ENCODE data around the gene CYBB. TPM values are rescaled to one million over a fixed set of nuclear protein-coding genes. Genes with fewer than 3 reads are reported as not detected.

CYBB gene
- total RNA-seq, 1 donor from 2014 or later = not detected

DNA sequence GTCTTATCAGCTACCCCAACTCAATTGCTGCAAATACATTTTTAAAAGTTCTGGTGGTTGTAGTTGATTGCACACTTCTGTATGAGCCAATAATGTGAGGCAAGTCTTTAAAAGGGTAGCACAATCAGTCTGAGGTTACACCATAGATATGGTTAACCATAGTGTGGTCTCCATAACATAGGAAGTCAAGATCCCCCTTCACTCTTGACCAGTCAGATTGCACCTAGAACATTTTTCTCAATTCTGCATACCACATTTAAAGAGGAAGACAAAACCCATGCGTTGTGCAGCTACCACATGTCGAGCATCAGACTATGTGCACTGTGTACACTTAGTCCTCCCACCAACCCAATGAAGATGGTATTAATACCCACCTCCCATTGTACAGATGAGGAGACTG lies 26.5 kb upstream of the CYBB start:
- no peak overlapping the region for H3K4me3 ChIP-seq (ENCODE audit: low read depth, low read length)
- DNase-seq (ENCODE audit: low read depth) = no peak
- TF ChIP-seq, protein P1, sequence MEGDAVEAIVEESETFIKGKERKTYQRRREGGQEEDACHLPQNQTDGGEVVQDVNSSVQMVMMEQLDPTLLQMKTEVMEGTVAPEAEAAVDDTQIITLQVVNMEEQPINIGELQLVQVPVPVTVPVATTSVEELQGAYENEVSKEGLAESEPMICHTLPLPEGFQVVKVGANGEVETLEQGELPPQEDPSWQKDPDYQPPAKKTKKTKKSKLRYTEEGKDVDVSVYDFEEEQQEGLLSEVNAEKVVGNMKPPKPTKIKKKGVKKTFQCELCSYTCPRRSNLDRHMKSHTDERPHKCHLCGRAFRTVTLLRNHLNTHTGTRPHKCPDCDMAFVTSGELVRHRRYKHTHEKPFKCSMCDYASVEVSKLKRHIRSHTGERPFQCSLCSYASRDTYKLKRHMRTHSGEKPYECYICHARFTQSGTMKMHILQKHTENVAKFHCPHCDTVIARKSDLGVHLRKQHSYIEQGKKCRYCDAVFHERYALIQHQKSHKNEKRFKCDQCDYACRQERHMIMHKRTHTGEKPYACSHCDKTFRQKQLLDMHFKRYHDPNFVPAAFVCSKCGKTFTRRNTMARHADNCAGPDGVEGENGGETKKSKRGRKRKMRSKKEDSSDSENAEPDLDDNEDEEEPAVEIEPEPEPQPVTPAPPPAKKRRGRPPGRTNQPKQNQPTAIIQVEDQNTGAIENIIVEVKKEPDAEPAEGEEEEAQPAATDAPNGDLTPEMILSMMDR (conservative IDR thresholded peaks at IDR 0.05; ENCODE audit: low read depth, low read length) = no peak

DNA sequence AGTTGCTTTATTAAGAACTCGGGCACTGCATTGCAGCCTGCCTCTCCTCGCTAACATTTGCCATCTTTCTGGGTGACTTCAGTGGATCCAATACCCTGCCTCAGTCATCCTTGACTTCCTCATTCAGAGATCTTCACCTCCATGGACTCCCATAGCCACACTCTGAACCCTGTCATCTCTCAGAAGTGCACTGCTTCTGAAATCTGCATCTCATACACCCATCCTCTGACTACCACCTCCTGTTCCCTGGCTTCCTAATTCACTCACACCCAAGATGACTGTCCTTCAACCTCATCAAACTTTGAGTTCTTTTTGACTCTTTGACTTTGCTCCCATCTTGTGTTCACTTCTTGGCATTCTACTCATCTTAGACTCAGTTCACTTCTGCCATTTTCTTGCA lies 25.3 kb upstream of the CYBB start:
- DNase-seq (ENCODE audit: low read depth) = no peak
- TF ChIP-seq, protein P1 (conservative IDR thresholded peaks at IDR 0.05; ENCODE audit: low read depth, low read length) = no peak

GRCh38 chrX:37755025-37755424 lies 24.8 kb upstream of the CYBB start:
- TF ChIP-seq, protein P1 (conservative IDR thresholded peaks at IDR 0.05; ENCODE audit: low read depth, low read length) = no peak
- DNase-seq (ENCODE audit: low read depth) = no peak
- no peak overlapping the region for H3K4me3 ChIP-seq (ENCODE audit: low read depth, low read length)

More for the DNA sequence above, 25.3 kb upstream of the CYBB start:
- H3K4me3 ChIP-seq (ENCODE audit: low read depth, low read length) = no peak overlapping the region

GRCh38 chrX:37757082-37757481 lies 22.8 kb upstream of the CYBB start:
- no peak for DNase-seq (ENCODE audit: low read depth)
- H3K4me3 ChIP-seq (ENCODE audit: low read depth, low read length) = no peak overlapping the region
- TF ChIP-seq, protein P1 (conservative IDR thresholded peaks at IDR 0.05; ENCODE audit: low read depth, low read length) = no peak

DNA sequence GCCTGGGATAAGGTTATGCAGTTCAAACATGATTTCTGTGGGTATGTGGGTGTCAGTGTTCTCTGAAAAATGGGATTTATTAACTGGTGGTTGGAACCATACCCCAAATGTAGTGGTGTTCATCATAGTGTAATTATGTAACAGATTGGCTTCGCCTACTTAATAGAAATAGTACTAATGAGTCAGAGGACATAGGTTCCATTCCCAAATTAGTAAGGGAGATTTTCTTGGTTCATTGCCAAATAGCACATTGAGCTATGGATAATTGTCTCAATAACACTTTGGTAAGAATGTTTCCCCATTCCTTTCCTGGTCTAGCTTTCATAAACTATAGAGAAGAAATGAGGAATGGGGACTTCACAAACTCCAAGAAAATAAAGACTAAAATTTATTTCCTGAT lies 20.5 kb upstream of the CYBB start:
- TF ChIP-seq, protein P1 (conservative IDR thresholded peaks at IDR 0.05; ENCODE audit: low read depth, low read length) = no peak
- no peak overlapping the region for H3K4me3 ChIP-seq (ENCODE audit: low read depth, low read length)
- DNase-seq (ENCODE audit: low read depth) = no peak

DNA sequence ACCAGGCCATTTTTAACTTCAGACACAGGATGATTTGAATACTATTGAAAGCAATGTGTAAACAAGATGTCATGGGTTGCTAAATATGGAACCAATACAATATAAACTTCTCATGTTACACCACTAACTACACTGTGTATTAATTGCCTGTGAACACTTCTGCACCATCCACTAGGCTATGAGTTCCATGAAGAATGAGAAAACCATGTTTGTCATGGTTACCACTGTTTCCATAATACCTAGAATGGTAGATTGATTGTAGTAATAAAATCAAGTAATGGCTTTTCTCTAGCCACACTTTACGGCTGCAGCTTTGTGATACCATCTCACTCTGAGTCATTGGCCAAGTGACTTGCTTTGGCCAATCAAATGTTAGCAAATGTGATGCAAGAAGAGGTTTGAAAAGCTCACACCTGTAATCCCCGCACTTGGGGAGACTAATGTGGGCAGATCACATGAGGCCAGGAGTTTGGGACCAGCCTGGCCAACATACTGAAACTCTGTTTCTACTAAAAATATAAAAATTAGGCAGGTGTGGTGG lies 19.9 kb upstream of the CYBB start:
- TF ChIP-seq, protein P1 (conservative IDR thresholded peaks at IDR 0.05; ENCODE audit: low read depth, low read length) = no peak
- DNase-seq (ENCODE audit: low read depth) = no peak
- no peak overlapping the region for H3K4me3 ChIP-seq (ENCODE audit: low read depth, low read length)

- DNase-seq (ENCODE audit: low read depth) = no peak
- TF ChIP-seq, protein P1 (conservative IDR thresholded peaks at IDR 0.05; ENCODE audit: low read depth, low read length) = no peak
- no peak overlapping the region for H3K4me3 ChIP-seq (ENCODE audit: low read depth, low read length)
These were observed 16.5 kb upstream of the CYBB start for GRCh38 chrX:37763400-37763799.

Data from epithelial cell of proximal tubule (primary cell).